NOMO-1 treated with DMSO at 0.1 percent for 48 hours (cell line): ENCODE results near the gene NRBP1.

Source experiments
- DNase-seq: peaks from one replicate; lab custom pipeline; 2025; ENCODE audit not compliant: unreplicated experiment; lab: John Stamatoyannopoulos, UW

NRBP1 gene

DNA sequence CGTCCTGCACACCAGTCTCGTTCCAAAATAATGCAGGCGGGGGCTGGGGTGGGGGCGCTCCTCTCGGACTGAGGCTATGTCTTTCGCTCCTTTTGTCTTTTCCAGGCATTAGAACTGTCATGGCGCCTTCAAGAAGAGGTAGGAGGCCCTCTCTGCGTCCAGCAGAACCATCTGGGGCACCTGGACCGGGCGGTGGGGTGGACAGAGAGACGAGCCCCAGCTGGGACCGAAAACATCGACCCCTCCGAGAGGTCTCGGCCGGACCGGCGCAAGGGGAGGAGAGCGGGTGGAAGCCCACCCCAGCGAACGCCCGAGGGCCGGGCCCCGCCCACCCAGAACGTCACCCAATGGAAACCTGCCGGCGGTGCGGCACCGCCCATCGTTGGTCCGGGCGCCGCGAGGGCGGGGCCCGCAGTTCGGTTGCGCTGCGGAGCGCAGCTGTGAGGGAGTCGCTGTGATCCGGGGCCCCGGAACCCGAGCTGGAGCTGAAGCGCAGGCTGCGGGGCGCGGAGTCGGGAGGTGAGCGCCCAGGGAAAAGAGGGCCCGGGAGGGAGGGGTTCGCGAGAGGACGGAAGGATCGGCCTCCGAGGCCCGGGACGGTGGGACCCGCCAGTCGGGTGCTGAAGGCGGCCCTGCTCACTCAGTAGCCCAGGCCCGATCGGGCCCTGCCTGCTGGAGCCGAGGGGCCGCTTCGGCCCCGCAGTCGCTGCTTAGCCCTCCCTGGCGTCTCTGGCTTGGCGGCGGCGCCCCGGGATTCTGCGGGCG, at the start of gene NRBP1:
NRBP1 (plus strand) TSS at position 419 of the 765 bp plus-strand sequence. CDS start 4,643 bp downstream, outside the sequence.
- peak; percentile 79 for DNase-seq

DNA sequence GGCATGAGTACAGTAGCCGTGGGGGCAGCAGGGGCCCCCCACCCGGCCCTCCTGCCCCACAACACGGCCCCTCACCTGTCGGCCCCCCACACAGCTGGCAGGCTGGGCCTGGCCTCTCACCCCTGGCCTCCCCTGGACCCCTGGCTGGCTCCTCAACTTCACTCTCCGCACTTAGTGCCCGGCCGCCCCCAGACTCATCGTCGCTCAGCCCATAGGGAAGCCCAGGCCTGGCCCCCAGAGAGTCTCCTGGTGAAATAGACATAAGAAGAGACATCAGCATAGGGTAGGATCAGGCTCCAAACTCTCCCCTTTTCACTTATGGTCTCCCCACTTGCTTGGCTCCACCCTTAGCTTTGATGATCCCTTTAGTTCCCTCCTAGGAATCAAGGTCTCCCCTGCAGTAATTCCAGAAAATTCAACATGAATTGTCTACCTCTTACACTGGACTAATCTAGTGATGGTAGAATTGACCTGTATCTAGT, 49.6 kb upstream of the NRBP1 start:
- DNase-seq, result no peak

DNA sequence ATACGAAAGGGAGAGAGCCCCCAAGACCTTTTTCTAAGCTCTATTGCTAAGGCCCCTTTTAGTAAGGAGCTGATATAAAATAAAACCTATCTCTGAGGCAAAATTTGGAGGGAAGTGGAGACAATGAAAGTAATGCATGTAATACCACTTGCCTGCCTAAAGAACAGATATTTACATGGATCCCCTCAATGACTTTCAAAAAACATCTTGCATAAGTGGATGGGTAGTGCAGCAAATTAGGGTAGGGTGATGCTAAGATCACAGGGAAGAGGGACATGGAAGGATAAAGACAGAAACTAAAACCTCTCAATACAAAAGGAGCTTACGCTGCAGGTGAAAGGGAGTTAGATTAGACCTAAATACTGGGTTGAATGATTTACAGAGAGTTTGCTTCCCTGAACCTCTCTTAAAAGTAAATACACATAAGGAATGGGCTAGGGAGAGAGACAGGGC, 49.0 kb upstream of the NRBP1 start:
- DNase-seq, result peak; percentile 32

DNA sequence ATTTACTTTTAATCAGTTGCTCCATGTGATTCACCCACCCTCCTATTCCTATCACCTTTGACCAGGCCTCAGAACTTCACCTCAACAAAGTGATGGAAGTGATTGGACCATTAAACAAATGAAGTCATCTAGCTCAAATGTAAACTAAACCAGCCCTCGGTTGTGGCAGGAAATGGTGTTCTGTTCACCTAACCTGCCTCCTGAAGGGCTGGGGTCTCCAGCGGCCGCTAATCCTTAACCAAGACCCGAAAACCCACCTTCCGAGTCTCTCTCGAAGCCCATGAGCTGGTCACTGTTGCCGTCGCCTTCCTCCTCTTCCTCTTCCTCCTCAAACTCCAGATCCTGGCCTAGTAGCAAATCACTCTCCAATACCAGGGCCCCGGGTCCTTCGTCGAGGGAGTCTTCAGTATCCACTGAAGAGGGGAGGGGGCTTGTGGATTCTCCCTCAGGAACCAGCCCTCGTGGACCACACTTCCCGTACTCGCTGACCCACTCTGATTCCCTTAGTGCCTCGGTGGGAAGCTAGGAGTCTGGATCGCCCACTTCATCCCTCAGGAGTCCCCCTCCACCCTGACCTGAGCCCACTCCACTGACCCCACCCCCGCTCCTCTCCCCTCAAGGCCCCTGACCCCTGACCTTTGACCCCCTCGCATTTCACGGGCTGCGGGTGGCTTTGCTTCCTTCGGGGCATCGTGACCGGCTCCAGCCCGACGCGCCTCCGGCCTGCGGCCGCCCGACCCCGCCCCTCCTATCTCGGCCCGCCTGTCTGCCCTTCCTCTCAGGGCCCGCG, 48.4 kb upstream of the NRBP1 start:
- DNase-seq, result peak; percentile 36

DNA sequence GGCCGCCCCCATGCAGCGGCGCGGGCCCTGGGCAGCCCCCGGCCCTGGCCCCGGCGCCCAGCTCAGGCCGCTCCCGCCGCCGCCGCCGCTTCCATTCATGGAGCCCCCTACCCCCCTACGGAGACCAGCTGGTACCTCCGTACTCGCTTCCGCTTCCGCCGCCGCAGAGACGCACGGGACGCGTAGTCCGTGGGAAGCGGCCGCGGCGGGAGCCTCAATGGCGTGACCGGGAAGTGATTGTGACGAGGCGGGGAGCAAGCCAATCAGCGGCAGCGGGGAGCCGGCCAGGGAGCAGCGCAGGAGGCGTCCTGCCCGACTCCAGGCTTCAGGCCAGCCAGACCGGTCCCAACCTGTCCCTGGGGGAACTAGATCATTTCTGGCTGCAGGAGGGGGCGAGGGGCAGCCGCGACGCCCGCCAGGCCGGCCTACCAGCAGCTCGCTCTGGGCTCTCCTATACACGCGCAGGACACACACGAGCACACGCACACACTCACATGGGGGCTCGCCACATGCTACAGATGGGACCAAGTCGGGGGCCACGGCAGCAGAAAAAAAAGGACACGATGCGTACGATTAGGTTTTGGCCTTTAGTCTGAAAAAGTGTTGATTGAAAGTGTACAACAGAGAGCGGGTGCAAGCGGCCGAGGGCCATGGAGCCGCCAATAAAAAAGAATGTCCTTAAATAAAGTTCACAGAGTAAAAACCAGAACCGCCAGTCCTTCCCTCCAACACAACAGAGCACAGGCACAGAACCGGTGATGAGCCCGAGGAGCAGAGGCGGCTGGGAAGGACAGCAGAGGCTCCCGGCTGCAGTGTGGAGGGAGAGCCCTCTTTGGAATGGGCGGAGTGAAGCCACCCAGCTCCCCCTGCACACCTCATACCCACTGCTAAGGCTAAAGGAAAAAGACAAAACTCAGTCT, 47.5 kb upstream of the NRBP1 start, which contains the start of gene ZNF513:
ZNF513 (minus strand) TSS at position 109 of the 920 bp plus-strand sequence. CDS start 208 bp downstream, outside the sequence.
- peak; percentile 94 for DNase-seq

DNA sequence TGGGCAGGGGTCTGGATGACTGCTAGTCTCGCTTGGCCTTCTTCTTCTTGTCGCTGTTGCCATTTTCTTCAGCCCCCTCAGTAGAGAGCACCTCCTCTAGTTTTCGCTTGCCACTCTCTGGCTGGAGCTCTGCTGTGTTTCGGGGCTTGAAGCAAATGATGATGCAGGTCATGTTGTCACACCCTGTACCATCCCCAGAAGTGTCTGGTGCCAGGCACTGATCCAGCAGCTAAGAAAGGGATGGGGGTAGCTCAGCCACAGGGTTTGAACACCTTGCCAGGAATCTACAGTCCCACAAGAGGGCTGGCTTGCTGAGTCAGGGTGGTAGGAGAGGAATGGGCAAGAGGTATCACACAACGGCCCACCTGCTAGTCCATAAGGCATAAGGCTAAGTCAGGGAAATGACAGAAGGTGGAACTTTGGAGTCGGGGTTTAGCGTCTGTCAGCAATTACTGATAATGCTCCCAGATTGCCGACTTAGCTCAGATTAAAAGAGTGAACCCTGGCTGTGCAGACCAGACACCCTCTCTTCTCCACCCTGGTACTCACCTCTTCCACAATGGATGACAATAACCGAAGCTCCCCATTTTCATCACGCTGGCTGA, 46.8 kb upstream of the NRBP1 start:
- no peak for DNase-seq

- no peak for DNase-seq
Measured at GRCh38 chr2:27390822-27391679, 37.4 kb upstream of the NRBP1 start.

DNA sequence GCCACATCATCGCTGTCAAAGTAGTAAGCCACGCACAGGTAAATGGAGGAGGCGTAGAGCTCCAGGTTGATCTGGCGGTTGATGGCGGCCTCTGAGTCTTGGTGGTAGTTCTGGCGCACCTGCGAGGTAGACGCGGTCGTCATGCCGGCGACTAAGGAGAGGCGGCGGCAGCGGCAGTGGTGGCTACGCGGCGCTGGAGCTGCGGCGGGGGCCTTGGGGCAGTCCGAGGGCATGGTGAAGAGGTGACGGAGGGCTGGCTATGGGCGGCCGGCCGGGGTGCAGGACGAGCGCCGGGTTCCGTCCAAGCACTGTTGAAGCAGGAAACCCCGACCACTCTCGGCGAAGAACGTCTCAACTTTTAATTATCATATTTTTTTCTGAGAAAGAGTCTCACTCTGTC, 35.2 kb upstream of the NRBP1 start:
- no peak for DNase-seq

DNA sequence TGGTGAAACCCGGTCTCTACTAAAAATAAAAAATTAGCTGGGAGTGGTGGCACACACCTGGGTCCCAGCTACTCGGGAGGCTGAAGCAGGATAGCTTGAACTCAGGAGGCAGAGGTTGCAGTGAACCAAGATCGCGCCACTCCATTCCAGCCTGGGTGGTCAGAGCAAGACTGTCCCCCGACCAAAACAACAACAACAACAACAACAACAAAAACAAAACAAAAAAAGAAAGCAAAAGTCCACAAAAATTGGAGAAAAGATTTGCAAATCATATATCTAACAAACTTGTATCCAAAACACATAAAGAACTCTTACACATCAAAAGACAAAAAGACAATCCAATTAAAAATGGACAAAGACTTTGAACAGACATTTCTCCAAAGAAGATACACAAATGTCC, 29.5 kb upstream of the NRBP1 start:
- DNase-seq, result no peak

DNA sequence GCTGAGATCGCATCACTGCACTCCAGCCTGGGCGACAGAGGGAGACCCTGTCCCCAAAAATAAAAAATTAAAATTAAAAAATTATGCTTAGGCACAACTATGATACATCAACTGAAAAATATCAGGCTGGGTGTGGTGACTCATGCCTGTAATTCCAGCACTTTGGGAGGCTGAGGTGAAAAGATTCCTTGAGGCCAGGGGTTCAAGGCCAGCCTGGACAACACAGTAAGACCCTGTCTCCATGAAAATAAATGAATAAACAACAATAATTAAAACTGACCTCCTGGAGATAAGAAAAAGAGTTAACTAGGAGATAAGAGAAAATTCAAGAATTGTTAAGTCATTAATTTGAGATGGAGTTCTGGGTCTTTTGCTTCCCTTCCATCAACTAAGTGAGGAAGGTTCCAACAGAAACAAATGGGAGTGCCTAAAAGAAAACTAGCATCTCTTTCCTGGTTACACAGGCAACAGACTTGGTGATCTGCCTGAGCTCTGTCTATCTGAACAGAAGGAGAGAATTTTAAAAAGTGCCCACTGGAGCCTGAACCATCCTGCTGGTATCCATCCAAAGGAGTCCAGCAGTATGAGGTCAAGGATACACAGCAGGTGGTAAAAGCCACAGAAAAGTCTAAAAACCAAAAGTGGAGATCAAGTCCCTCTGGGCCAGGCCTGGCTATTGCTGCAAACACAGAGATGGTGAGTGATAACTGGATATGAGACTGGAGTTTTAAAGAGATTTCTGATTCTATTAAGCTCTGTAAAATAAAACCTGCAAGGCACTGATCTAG, 27.9 kb upstream of the NRBP1 start:
- no peak for DNase-seq

GRCh38 chr2:27407798-27408491, 20.5 kb upstream of the NRBP1 start:
- peak; percentile 12 for DNase-seq

DNA sequence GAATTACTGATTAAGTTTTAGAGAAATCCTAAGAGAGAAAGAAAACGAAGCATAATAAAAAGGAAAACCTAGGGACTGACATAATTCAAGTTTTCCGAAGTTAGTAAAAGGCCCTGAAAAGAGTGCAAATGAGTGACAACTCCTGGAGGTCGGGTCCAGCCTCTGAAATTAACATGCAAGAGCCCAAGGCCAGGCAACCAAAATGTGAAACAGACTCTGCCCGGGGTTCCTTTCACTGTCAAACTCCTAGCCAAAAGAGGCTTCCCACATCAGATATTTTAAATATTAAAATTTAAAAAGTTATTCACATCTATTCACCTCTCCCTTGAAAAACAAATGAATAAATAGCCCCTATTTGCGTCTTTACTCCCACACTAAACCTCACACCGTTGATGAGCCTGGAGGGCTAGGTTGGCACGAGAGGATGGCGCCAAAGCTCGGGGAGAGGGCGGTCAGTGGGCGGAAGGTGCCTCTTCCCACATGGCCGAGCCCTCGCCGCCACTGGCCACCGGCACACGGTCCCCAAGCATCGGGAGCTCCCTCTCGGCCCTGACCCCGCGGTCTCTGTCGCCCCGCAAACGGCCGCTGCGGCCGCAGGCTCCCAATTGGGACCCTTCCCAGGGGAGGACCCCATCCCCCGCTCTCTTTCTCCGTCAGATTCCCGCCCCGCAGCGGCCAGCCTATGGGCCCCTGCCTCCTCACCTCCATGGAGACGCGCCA, 19.7 kb upstream of the NRBP1 start:
- DNase-seq, result no peak

- peak; percentile 91 for DNase-seq
Measured at GRCh38 chr2:27409321-27410073, 18.9 kb upstream of the NRBP1 start, which contains the start of gene PPM1G. Gene PPM1G (minus strand): TSS chr2:27409591. CDS start chr2:27409422, 169 bp downstream.

GRCh38 chr2:27412419-27413152, 15.8 kb upstream of the NRBP1 start:
- DNase-seq, result no peak

DNA sequence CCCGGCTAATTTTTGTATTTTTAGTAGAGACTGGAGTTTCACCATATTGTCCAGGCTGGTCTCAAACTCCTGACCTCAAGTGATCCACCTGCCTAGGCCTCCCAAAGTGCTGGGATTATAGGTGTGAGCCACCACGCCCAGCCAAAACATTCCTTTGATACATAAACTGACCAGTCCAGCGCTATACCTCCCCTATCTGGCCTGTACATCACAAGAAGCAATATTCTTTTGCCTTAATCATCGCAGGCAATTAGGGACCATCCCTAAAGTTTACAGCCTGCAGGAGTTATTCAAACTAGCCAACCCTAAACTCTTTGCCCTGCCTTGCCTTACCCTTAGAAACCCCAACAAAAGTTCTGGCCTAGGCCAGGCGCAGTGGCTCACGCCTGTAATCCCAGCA, 12.3 kb upstream of the NRBP1 start:
- no peak for DNase-seq

DNA sequence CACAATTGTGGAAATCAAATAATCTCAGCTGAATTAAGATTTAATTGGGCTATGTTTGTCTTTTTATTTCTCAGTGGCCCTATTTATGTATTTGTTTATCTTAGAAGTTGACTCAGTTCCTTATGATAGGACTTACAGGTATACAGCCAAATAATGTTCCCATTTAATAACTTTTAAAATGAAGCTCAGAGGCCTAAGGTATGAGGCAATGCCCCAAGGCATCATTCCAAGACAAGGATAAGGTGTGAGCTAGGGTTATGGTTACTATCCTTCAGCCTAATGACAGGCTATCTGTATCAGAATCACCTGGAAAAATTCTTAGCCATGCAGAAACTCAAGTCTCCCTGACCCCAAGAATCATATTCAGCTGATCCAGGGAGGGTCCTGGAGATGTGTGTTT, 7.4 kb upstream of the NRBP1 start:
- no peak for DNase-seq
